BJ (cell line): ENCODE results near the gene GH2. TPM values are rescaled to one million over a fixed set of nuclear protein-coding genes. Genes with fewer than 3 reads are reported as not detected.
"Not testable (repeated sequence)": the region's sequence is repeated elsewhere in the genome, so short reads cannot be mapped to it uniquely, and the experiment has no call there.

Experiments used
- CTCF ChIA-PET: fragments of 350-600 bp; formaldehyde crosslinking; extraction: SDS; loops from one replicate; lab custom pipeline; 2021; ENCODE audit warnings: antibody characterized with exemption, inconsistent platforms; lab: Yijun Ruan, JAX
- POLR2A ChIA-PET: fragments of 300-600 bp; sonication (Branson Sonifier 250); formaldehyde crosslinking; extraction: SDS; loops from one replicate; lab custom pipeline; 2021; ENCODE audit warnings: antibody characterized with exemption; lab: Charles Lee
- DNase-seq: peaks from one replicate; pipeline ENCODE4 v3.0.0-alpha.2; 2011; ENCODE audit warnings: low read depth
- H3K27me3 ChIP-seq: 2 replicates; pipeline ENCODE4 v1.6.0; 2011; ENCODE audit warnings: low read length; ENCODE audit not compliant: control insufficient read depth, insufficient read depth
- H3K36me3 ChIP-seq: 2 replicates; pipeline ENCODE4 v1.5.1; 2011; ENCODE audit warnings: low read length; ENCODE audit not compliant: control insufficient read depth, insufficient read depth
- H3K4me3 ChIP-seq: 2 replicates; pipeline ENCODE4 v1.5.1; 2011; ENCODE audit warnings: low read depth, mild to moderate bottlenecking, control low read depth, low read length
- polyA plus RNA-seq: library from polyadenylated mRNA; depleted of rRNA; stranded (reverse); fragments of >200 nt; gene quantifications from 2 replicates; pipeline ENCODE4 v1.2.3, GENCODE V29; 2011
- TF ChIP-seq, protein P1 (sequence below): IDR thresholded peaks from 2 replicates; pipeline ENCODE4 v1.5.1; 2011; ENCODE audit warnings: low read depth, mild to moderate bottlenecking, control low read depth, inconsistent platforms, low read length, moderate library complexity; ENCODE audit not compliant: insufficient read depth

Gene GH2
- polyA plus RNA-seq, 1 experiment, result not detected

DNA sequence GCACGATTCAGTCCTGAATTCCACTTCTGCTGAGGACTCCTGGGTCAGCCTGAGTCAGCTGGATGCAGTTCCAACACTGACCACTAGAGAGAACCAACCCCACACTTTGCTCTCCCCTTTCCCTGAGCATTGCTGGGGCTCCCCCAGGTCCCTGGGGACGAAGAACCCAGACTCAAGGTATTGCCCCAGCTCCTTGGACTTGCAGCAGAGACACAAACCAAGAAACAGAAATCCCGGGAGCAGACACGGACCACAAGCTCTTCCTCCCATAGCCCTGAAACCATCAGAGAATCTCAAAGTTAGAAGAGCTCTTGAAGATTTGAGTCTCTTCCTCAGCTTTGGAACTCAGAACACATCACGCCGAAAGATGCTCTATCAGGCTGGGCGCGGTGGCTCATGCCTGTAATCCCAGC lies 37.6 kb upstream of the GH2 start:
- no peak for DNase-seq
- ChIA-PET POLR2A (no interaction called here), CTCF (interaction anchor here (0.6 to 7.5 kb wide), 42 partner anchors 8 to 229 kb away, joined by 3 to 139 read pairs (median 5); partner anchors contain the start of genes CD79B, CSHL1, ERN1 and ICAM2)
- H3K36me3 ChIP-seq, result no peaks in the 10 kb centered on the region
- H3K27me3 ChIP-seq, result peaks cover 4% of the 10 kb centered on the region; the same call in 1 of the 2 replicates
- H3K4me3 ChIP-seq, result no peak overlapping the region
- TF ChIP-seq, protein P1, sequence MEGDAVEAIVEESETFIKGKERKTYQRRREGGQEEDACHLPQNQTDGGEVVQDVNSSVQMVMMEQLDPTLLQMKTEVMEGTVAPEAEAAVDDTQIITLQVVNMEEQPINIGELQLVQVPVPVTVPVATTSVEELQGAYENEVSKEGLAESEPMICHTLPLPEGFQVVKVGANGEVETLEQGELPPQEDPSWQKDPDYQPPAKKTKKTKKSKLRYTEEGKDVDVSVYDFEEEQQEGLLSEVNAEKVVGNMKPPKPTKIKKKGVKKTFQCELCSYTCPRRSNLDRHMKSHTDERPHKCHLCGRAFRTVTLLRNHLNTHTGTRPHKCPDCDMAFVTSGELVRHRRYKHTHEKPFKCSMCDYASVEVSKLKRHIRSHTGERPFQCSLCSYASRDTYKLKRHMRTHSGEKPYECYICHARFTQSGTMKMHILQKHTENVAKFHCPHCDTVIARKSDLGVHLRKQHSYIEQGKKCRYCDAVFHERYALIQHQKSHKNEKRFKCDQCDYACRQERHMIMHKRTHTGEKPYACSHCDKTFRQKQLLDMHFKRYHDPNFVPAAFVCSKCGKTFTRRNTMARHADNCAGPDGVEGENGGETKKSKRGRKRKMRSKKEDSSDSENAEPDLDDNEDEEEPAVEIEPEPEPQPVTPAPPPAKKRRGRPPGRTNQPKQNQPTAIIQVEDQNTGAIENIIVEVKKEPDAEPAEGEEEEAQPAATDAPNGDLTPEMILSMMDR, result peak; percentile 92

DNA sequence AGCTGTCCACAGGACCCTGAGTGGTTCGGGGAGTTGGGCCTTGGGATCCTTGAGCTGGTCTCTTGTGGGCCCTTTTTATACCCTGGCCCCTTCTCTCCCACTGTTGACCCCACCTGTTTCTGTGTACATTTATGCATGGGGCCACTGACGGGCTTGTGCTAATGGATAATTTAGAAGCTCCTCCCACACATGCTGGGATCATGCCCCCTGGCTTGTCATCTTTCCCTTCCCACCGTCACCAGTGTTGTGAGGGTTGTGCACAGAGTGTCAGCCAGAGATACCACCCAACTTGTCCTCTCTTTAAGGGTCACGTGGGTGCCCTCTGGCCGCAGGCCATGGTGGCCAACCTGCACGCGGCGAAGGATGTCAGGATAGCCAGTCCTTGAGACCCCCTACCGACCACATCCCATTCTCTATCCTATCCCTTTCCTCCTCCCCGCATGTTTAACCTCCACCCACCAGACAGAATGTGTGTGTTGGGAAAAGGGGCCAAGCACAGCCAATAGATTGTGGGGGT lies 37.1 kb upstream of the GH2 start, which contains the start of gene GH1:
GH1 (minus strand) TSS at position 51 of the 517 bp plus-strand sequence. CDS start 63 bp downstream, outside the sequence.
- H3K4me3 ChIP-seq, DNase-seq, H3K27me3 ChIP-seq, H3K36me3 ChIP-seq, POLR2A ChIA-PET: not testable (repeated sequence)
- CTCF ChIA-PET, result interaction anchor here (0.7 to 7.5 kb wide), 37 partner anchors 8 to 229 kb away, joined by 3 to 139 read pairs (median 6); partner anchors contain the start of genes CD79B, CSHL1, ERN1 and ICAM2

DNA sequence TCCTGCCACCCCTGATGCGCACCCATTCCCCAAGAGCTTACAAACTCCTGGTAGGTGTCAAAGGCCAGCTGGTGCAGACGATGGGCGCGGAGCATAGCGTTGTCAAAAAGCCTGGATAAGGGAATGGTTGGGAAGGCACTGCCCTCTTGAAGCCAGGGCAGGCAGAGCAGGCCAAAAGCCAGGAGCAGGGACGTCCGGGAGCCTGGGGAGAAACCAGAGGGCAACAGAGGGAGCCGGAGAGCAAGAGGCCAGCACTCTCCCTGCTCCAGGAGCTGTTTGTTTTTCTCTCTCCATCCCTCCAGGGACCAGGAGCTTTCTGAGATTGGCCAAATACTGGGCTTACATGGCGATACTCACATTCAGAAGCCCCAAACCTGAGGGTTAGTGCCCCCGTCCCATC lies 36.6 kb upstream of the GH2 start:
- DNase-seq, result no peak
- Histone ChIP-seq H3K4me3 (no peak overlapping the region), H3K36me3 (no peaks in the 10 kb centered on the region), H3K27me3 (peaks cover 5% of the 10 kb centered on the region)
- TF ChIP-seq, protein P1, result 0 out of 2 replicates have a peak, but pooled peaks have one; percentile 16
- POLR2A ChIA-PET, result no interaction called here
- CTCF ChIA-PET, result interaction anchor here (0.6 to 7.5 kb wide), 23 partner anchors 13 to 908 kb away, joined by 3 to 139 read pairs (median 16); partner anchors contain the start of genes CD79B, ERN1, ICAM2 and PRR29

DNA sequence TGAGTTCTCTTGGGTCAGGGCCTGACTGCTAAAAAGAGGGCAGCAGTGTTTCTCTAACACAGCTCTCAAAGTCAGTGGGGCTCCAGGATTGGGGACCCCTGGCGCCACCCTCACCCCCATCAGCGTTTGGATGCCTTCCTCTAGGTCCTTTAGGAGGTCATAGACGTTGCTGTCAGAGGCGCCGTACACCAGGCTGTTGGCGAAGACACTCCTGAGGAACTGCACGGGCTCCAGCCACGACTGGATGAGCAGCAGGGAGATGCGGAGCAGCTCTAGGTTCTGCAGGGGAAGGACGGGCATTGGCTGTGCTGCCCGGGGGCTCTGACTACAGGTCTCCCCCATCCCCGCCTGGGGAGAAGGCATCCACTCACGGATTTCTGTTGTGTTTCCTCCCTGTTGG lies 35.9 kb upstream of the GH2 start:
- POLR2A ChIA-PET, result no interaction called here

DNA sequence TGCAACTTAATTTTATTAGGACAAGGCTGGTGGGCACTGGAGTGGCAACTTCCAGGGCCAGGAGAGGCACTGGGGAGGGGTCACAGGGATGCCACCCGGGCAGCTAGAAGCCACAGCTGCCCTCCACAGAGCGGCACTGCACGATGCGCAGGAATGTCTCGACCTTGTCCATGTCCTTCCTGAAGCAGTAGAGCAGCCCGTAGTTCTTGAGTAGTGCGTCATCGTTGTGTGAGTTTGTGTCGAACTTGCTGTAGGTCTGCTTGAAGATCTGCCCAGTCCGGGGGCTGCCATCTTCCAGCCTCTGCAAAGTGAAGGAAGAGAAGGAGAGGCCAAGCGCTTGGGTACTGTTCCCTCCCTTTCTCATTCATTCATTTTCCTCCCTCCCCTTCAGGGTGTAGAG lies 35.5 kb upstream of the GH2 start:
- H3K27me3 ChIP-seq, H3K4me3 ChIP-seq, DNase-seq, POLR2A ChIA-PET, H3K36me3 ChIP-seq: not testable (repeated sequence)
- CTCF ChIA-PET, result interaction anchor here (2.7 to 7.5 kb wide), 7 partner anchors 12 to 217 kb away, joined by 18 to 139 read pairs (median 50); partner anchors contain the start of gene ICAM2

More for the DNA sequence above, 35.9 kb upstream of the GH2 start:
- TF ChIP-seq, protein P1, result no peak
- no peak for DNase-seq
- H3K36me3 ChIP-seq, result no peaks in the 10 kb centered on the region
- H3K4me3 ChIP-seq, result no peak overlapping the region
- CTCF ChIA-PET, result interaction anchor here (2.2 to 7.5 kb wide), 14 partner anchors 12 to 228 kb away, joined by 9 to 139 read pairs (median 28); partner anchors contain the start of genes CD79B, ERN1 and ICAM2
- H3K27me3 ChIP-seq, result peaks cover 6% of the 10 kb centered on the region

DNA sequence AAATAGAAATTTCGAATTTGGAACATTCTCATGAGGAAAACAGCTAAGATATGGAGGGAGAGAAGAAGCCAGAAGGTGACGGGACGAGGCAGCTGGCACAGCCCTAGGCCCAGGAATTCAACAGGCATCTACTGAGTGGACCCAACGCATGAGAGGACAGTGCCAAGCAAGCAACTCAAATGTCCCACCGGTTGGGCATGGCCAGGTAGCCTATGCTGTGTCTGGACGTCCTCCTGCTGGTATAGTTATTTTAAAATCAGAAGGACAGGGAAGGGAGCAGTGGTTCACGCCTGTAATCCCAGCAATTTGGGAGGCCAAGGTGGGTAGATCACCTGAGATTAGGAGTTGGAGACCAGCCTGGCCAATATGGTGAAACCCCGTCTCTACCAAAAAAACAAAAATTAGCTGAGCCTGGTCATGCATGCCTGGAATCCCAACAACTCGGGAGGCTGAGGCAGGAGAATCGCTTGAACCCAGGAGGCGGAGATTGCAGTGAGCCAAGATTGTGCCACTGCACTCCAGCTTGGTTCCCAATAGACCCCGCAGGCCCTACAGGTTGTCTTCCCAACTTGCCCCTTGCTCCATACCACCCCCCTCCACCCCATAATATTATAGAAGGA lies 34.9 kb upstream of the GH2 start:
- DNase-seq, result no peak
- POLR2A ChIA-PET, result no interaction called here

DNA sequence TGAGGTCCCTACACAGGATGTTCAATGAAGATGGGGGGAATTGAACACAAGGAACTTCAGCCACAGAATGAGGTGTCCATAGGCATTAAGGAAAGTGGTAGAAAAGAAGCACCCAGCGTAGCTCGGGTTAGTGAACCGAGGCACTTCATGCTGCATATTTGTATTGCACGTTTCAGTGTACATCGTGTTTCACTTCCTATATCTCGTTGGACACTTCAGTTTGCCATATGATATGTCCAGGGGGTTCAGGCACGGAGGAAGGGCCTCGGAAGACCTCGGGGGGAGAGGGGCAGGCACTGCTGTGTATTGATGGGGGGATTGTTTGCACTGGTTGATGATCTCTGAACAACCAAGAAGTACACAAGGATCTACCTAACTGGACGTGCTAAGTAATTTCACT lies 34.0 kb upstream of the GH2 start:
- POLR2A ChIA-PET, DNase-seq, H3K27me3 ChIP-seq, H3K4me3 ChIP-seq, H3K36me3 ChIP-seq: not testable (repeated sequence)
- CTCF ChIA-PET, result interaction anchor here (0.7 to 7.5 kb wide), 4 partner anchors 12 to 218 kb away, joined by 3 to 139 read pairs (median 32); no protein-coding TSS in a partner anchor

More for the DNA sequence above, 34.9 kb upstream of the GH2 start:
- TF ChIP-seq, protein P1, result no peak
- CTCF ChIA-PET, result interaction anchor here (2.0 to 7.5 kb wide), 5 partner anchors 11 to 217 kb away, joined by 10 to 139 read pairs (median 53); no protein-coding TSS in a partner anchor
- H3K4me3 ChIP-seq, result no peak overlapping the region
- peaks cover 6% of the 10 kb centered on the region for H3K27me3 ChIP-seq
- no peaks in the 10 kb centered on the region for H3K36me3 ChIP-seq
